ENCODE results near the gene UNC50.

UNC50 gene

DNA sequence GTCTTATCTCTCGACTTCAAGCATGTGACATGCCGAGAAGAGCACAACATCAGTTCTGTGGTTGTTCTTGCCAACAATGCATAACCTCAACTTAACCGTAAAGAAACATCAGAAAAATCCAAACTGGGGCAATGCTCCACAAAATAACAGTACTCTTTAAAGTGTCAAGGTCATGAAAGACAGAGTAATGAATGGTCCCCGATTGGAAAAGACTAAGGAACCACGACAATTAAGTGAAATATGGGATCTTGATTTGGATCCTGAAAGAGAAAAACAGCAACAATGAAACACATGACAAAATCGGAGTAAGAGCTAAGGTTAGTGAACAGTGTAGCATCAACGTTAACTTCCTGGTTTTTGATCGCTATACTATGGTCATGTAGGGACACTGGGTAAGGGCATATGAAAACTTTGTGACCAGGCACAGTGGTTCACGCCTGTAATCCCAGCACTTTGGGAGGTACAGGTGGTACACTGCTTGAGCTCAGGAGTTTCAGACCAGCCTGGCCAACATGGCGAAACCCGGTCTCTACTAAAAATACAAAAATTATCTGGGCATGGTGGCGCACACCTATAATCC, 55.2 kb downstream of the UNC50 start:
- Mint-ChIP-seq H3K27me3 (ENCODE audit: low read depth) (no peaks in the 10 kb centered on the region), H3K9me3 (peaks cover 26% of the 10 kb centered on the region), H3K36me3 (ENCODE audit: low read depth) (peaks cover 28% of the 10 kb centered on the region), H3K27ac (no peak overlapping the region), H3K4me1 (no peaks in the 10 kb centered on the region), H3K4me3 (no peak overlapping the region)
- TF ChIP-seq, protein P1, sequence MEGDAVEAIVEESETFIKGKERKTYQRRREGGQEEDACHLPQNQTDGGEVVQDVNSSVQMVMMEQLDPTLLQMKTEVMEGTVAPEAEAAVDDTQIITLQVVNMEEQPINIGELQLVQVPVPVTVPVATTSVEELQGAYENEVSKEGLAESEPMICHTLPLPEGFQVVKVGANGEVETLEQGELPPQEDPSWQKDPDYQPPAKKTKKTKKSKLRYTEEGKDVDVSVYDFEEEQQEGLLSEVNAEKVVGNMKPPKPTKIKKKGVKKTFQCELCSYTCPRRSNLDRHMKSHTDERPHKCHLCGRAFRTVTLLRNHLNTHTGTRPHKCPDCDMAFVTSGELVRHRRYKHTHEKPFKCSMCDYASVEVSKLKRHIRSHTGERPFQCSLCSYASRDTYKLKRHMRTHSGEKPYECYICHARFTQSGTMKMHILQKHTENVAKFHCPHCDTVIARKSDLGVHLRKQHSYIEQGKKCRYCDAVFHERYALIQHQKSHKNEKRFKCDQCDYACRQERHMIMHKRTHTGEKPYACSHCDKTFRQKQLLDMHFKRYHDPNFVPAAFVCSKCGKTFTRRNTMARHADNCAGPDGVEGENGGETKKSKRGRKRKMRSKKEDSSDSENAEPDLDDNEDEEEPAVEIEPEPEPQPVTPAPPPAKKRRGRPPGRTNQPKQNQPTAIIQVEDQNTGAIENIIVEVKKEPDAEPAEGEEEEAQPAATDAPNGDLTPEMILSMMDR (IDR thresholded peaks at IDR 0.05; ENCODE audit: unreplicated experiment in 3 of 3) = no peak

DNA sequence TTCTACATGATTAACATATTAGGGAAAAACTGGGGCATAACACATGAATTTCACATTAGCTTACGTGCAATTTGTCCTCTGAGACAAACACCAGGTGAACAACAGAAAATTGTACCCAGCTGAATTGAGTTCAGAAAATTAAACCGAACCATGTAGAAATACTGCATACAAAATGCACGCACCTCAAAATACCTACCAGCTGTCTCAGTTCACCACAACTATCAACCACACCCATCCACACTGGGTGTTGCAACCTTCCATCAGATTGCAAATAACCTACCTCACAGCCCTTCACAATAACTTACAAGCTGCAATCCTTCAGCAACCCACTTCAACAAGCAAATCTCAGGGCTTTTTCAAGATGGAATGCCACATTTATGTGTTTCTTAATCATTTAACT, 55.9 kb downstream of the UNC50 start:
- Mint-ChIP-seq H3K9me3 (peaks cover 26% of the 10 kb centered on the region), H3K27ac (no peak overlapping the region), H3K36me3 (ENCODE audit: low read depth) (peaks cover 28% of the 10 kb centered on the region), H3K4me1 (no peaks in the 10 kb centered on the region), H3K4me3 (no peak overlapping the region), H3K27me3 (ENCODE audit: low read depth) (no peaks in the 10 kb centered on the region)
- TF ChIP-seq, protein P1 (IDR thresholded peaks at IDR 0.05; ENCODE audit: unreplicated experiment in 3 of 3) = no peak

DNA sequence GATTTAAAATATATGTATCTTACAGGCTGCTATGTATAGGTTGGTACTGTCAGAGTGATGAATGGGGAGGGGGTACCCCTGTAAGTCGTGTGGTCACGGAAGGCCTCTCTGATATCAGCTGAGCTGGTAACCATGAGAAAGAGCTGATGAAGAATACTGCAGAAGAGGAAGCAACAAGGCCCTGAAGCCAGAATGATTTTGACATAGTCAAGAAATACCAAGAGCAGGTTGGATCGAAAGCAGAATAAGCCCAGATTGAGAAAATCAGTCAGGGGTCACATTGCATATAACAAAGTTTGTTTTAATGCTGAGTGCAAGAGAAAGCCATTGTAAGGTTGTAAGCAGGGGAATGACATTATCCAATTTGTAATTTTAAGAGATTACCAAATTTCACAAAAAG, 57.3 kb downstream of the UNC50 start:
- H3K36me3 Mint-ChIP-seq (ENCODE audit: low read depth) = peaks cover 23% of the 10 kb centered on the region
- H3K27ac Mint-ChIP-seq = no peak overlapping the region
- TF ChIP-seq, protein P1 (IDR thresholded peaks at IDR 0.05; ENCODE audit: unreplicated experiment in 3 of 3) = no peak
- H3K27me3 Mint-ChIP-seq (ENCODE audit: low read depth) = no peaks in the 10 kb centered on the region
- peaks cover 19% of the 10 kb centered on the region for H3K9me3 Mint-ChIP-seq
- H3K4me1 Mint-ChIP-seq = no peaks in the 10 kb centered on the region
- no peak overlapping the region for H3K4me3 Mint-ChIP-seq
